Measurements from ENCODE around the gene ROBO2.

The ROBO2 gene

GRCh38 chr3:77191640-77192039 lies 151.7 kb downstream of the ROBO2 start (continued):
- TF ChIP-seq, protein P1, sequence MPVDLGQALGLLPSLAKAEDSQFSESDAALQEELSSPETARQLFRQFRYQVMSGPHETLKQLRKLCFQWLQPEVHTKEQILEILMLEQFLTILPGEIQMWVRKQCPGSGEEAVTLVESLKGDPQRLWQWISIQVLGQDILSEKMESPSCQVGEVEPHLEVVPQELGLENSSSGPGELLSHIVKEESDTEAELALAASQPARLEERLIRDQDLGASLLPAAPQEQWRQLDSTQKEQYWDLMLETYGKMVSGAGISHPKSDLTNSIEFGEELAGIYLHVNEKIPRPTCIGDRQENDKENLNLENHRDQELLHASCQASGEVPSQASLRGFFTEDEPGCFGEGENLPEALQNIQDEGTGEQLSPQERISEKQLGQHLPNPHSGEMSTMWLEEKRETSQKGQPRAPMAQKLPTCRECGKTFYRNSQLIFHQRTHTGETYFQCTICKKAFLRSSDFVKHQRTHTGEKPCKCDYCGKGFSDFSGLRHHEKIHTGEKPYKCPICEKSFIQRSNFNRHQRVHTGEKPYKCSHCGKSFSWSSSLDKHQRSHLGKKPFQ (tag by site-specific recombination; IDR thresholded peaks at IDR 0.05) = peak; percentile 76
- TF ChIP-seq ZNF514 (tag by site-specific recombination; IDR thresholded peaks at IDR 0.05) (no peak), OSR2 (tag by site-specific recombination; IDR thresholded peaks at IDR 0.05) (peak; percentile 92), ZSCAN16 (tag by site-specific recombination; IDR thresholded peaks at IDR 0.05) (no peak), ZNF184 (tag by site-specific recombination; IDR thresholded peaks at IDR 0.05) (no peak), SETDB1 (IDR thresholded peaks at IDR 0.05; ENCODE audit: insufficient read length, low read length) (no peak), ZNF677 (tag by site-specific recombination; IDR thresholded peaks at IDR 0.05) (no peak), SP3 (tag by site-specific recombination; IDR thresholded peaks at IDR 0.05) (no peak), ZNF530 (tag by site-specific recombination; IDR thresholded peaks at IDR 0.05; ENCODE audit: low read depth) (no peak), GLIS1 (tag by site-specific recombination; IDR thresholded peaks at IDR 0.05) (peak; percentile 64), PRDM1 (tag by site-specific recombination; IDR thresholded peaks at IDR 0.05) (no peak), ZNF560 (tag by site-specific recombination; IDR thresholded peaks at IDR 0.05; ENCODE audit: borderline replicate concordance) (no peak), ZNF354C (tag by site-specific recombination; IDR thresholded peaks at IDR 0.05; ENCODE audit: borderline replicate concordance, low read depth) (no peak), ZNF600 (tag by site-specific recombination; IDR thresholded peaks at IDR 0.05) (no peak), ZNF26 (tag by site-specific recombination; IDR thresholded peaks at IDR 0.05) (no peak), ZFHX2 (tag by site-specific recombination; conservative IDR thresholded peaks at IDR 0.05) (no peak), ZNF202 (tag by site-specific recombination; IDR thresholded peaks at IDR 0.05; ENCODE audit: borderline replicate concordance) (no peak), CTCF (tag by site-specific recombination; IDR thresholded peaks at IDR 0.05) (no peak), ZBTB11 (tag by site-specific recombination; conservative IDR thresholded peaks at IDR 0.05; ENCODE audit: low read depth) (0 out of 2 replicates have a peak, but pooled peaks have one; percentile 8), ZNF350 (tag by site-specific recombination; IDR thresholded peaks at IDR 0.05) (no peak), GLI2 (tag by site-specific recombination; IDR thresholded peaks at IDR 0.05; ENCODE audit: borderline replicate concordance, low read depth) (peak; percentile 97), PRDM4 (tag by site-specific recombination; IDR thresholded peaks at IDR 0.05) (peak; percentile 94), ZNF10 (tag by site-specific recombination; IDR thresholded peaks at IDR 0.05) (0 out of 2 replicates have a peak, but pooled peaks have one; percentile 58)
- TF ChIP-seq, protein P2, sequence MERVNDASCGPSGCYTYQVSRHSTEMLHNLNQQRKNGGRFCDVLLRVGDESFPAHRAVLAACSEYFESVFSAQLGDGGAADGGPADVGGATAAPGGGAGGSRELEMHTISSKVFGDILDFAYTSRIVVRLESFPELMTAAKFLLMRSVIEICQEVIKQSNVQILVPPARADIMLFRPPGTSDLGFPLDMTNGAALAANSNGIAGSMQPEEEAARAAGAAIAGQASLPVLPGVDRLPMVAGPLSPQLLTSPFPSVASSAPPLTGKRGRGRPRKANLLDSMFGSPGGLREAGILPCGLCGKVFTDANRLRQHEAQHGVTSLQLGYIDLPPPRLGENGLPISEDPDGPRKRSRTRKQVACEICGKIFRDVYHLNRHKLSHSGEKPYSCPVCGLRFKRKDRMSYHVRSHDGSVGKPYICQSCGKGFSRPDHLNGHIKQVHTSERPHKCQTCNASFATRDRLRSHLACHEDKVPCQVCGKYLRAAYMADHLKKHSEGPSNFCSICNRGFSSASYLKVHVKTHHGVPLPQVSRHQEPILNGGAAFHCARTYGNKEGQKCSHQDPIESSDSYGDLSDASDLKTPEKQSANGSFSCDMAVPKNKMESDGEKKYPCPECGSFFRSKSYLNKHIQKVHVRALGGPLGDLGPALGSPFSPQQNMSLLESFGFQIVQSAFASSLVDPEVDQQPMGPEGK (tag by site-specific recombination; IDR thresholded peaks at IDR 0.05) = no peak

All from HEK293 (cell line).